ENCODE results near the gene GRB7. TPM values are rescaled to one million over a fixed set of nuclear protein-coding genes. Genes with fewer than 3 reads are reported as not detected.

GRB7 gene
- total RNA-seq, 1 donor from 2014 or later = 92.8 TPM

- no peak for DNase-seq (ENCODE audit: low spot score)
Observed at GRCh38 chr17:39772987-39773934, 35.5 kb downstream of the GRB7 start.

- no peak for DNase-seq (ENCODE audit: low spot score)
Observed at GRCh38 chr17:39774047-39774446, 36.3 kb downstream of the GRB7 start.

- DNase-seq (ENCODE audit: low spot score) = no peak
Observed at GRCh38 chr17:39775031-39775430, 37.3 kb downstream of the GRB7 start.

- DNase-seq (ENCODE audit: low spot score) = no peak
Observed at GRCh38 chr17:39776252-39776651, 38.5 kb downstream of the GRB7 start.

DNA sequence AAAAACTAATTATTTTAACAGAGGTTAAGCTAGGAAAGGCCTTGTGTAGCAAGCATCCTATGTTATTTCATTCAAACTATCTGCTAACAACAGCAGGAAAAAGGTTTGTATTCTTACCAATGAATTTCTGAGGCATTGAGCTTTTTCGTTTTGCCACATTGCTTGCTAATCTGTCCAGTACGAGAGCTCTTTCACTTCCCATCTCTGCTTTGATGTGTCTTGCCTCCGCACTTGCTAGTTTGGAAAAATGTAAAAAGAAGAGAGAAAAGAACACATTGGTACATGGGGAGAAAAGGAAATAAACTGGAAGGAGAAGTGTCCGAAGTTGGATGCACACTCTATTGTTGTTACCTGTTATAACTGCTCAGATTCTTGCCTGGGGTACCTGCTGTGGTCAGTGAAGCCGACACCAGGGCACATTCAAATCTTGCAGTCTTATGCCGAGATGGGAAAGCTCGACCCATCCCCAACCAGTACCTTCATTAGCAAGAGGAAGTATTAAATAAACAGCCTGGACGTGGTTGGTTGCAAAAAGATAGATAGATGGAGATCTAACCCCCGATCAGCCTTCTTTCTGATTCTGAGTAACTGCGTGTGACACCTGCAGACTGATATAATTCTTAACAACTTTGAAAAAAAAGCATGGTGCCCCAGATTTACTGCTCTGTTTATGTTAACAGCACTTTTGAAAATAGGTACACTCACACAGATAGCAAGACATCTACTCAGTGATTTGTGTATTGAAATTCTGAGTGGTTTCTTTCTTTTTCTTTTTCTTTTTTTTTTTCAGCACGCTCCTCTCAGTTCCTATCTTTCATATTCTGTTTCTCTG is 40.0 kb downstream of the GRB7 start:
- DNase-seq (ENCODE audit: low spot score) = no peak

DNA sequence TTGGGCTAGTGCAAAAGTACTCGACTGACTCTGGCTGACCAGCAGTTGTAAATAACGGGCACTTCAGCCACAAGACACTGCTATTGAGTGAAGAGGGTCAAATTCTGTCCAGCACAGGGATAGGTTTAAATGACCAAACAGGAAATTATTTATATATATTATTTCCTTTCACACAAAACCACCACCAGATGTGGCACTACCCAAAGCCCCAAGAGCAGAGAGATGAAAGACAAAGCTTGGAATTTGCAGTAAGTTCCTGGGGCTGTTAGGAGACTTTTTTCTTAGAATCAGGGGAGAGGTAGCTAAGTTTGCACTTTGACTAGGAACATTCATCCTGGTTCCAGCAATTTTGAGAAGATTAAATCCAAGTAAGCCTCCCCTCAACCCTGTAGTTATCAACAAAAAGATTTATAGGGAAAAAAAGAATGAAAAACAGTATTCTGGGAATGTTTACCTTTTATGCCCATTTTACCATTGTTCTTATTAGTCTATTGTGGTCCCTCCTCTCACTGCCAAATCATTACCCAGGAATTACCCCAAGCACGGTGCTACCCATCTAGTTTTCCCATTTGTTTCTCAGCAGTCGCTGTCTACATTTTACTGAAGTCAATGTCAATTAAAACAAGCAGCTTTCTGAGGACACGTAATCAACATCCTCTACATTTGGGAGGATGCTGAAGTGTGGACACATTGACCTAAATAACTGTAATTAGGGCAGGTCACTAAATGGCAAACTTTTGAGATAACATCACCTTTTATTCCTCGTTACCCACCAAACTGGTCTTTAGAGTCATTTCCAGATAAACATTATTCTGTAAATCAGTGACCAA is 43.5 kb downstream of the GRB7 start:
- DNase-seq (ENCODE audit: low spot score) = no peak

GRCh38 chr17:39781861-39782213 is 44.1 kb downstream of the GRB7 start:
- no peak for DNase-seq (ENCODE audit: low spot score)

DNA sequence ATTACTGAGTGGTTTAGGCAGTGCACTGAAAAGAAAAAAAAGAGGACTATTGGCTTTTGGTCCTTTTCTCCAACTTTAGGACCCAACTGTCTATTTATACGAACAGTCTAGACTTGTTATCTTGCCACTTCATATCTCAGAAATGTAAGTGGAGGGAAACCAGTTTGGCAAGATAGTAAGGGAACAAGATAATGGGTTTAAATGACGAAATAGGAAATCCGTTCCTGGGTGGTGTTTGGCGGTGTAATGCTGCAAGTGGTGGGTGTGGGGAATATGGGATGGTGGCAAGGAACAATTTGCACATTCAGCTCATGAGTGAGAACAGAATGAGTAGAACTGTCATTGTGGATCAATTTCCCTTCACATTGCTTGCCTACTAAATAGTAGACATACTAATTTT is 44.7 kb downstream of the GRB7 start:
- no peak for DNase-seq (ENCODE audit: low spot score)

DNA sequence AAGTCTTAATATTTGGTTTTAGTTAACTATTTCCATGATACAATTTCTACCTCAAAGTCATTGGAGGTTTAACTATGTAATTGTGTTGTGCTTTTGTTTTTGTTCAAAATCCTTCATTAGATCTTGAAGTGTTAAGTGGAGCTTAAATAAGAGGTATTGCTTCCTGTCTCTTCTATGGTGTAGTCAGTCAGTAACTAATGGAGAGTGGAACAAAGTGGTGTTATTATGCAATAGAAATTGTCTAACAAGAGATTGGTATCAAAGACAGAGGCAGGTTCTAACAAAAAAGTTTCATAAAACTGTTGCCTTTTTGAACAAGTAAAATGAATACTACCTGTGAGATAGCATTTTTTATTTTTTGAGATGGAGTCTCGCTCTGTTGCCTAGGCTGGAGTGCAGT is 45.2 kb downstream of the GRB7 start:
- no peak for DNase-seq (ENCODE audit: low spot score)

GRCh38 chr17:39787041-39787440 is 49.3 kb downstream of the GRB7 start:
- DNase-seq (ENCODE audit: low spot score) = no peak

DNA sequence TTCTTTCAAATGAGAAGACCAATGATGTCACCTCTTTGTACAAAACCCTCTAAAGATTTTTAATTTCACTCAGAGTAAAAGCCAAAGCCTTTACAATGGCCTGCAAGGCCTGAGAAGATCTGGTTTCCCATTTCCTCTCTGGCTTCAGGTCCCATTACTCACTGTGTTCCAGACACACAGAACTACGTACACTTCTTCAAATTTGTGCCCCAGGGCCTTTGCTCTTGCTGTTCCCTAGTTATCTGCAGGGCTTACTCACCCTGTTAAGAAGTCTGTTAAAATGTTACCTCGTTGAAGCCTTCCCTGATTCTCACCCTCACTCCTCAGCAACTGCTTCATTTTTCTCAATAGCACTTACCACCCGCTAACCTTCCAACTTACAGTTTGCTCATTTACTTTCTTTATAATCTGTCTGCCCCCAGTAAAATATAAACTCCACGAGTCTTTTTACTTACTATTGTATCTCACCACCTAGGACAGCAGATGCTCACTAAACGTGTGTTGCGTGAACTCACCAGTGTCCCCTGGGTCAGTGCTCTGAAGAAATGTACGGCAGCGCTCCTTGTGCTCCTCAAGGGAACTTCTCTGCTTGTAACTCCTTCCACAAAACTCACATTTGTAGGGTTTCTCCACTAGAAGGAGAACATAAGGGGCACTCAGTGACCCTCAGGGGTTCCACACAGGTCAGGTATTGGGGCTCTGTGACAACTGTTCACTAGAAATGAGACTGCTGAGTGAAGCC is 50.2 kb downstream of the GRB7 start:
- DNase-seq (ENCODE audit: low spot score) = no peak

- no peak for DNase-seq (ENCODE audit: low spot score)
Observed at GRCh38 chr17:39791111-39791992, 53.6 kb downstream of the GRB7 start.

DNA sequence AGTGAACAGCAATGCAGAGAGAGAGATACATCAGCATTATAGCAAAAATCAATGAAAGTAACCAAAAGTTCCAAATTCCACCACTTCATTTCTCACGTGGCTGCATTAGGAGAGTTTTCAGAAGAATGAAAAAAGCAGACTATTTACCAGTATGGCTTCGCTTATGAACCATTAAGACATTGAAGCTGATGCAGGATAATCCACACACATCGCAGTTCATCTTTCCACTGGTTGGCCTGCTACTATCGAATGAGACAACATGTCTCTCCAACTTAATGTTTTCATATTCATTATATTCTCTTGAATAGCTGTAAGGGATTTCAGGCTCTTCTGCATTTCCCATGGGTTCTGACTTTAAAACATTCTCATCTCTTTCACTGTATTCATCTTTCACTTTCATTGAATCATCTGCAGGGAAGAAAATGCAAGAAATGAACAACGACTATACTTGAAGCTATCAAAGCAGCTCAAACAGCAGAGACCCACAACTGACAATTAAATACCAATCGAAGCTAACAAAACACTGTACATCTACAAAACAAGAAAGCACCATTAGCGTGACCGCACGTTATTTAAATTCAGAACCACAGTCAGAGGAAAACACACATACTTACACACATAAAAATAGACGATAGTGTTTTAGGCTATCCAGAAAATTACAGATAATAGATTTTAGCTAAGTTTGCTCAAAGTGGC is 54.9 kb downstream of the GRB7 start:
- DNase-seq (ENCODE audit: low spot score) = no peak

- no peak for DNase-seq (ENCODE audit: low spot score)
Observed at GRCh38 chr17:39793301-39793872, 55.6 kb downstream of the GRB7 start.

GRCh38 chr17:39794249-39794970 is 56.7 kb downstream of the GRB7 start:
- DNase-seq (ENCODE audit: low spot score) = no peak
